ENCODE results near the gene FHL2. TPM values are rescaled to one million over a fixed set of nuclear protein-coding genes. Genes with fewer than 3 reads are reported as not detected.

Gene FHL2
- total RNA-seq, 1 donor from 2014 or later, result 751 TPM

DNA sequence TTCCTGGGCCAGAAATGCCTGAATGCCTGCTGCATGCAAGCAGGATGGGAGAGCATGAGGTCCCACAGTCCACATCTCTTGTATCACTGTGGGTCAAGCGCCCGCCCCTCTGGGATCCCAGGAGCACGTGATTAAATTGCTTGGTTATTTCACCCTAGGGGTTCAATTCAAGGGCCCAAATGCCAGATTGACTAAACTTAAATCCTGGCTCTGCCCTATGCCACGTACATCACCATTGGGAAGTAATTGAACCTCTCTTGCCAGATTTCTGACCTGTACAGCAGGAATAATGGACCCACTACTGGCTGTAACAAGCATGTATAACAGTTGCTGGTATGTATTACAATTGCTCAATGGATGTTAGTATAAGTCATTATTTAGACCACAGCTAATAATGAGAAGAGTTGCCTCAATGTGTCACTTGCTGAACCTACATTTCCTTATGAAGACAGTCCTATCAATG lies 19.9 kb downstream of the FHL2 start:
- DNase-seq (ENCODE audit: low read depth), result no peak

DNA sequence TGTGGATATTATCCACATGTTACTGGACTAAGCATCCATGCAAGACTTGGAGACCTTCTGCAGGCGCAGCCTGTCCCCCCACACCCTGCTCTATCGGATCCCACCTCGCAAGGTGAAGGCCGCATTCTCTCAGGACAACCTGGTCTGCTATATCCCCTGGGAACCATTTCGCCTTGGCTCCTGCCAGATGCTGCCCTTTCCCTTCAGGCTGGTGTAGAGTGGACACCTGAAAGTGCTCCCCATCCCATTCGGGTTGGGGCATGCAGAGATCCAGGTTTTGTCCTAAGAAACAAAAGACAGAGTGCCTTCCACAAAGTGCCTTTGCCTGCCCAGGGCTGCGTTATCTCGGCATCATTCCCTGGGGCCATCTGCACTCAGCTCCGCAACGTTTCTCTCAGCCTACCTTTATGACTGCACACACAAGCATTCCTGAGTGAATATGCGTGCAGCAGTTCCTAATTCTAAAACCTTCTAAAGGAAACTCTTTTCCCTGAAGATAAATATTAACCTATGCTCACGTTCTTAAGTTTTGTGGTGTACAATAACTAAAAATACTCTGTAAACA lies 20.5 kb downstream of the FHL2 start:
- DNase-seq (ENCODE audit: low read depth), result no peak

DNA sequence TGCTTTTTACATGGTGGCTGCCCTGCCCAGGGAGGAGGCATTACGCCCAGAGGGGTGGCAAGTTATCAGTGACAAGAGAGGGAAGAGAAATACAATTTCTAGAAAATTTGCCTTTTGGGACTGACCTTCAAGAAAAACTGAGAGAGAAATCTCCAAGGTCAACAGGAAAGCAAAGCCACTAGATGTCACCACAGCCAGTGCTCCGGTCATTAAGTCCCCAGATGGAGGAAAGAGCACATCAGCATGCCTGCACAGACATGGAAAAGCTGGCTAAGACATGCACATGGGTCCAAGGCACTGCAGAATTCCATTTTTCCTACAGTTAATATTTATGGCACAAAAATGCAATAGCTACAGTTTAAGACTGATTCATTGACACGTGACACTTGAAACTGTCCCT lies 21.0 kb downstream of the FHL2 start:
- no peak for DNase-seq (ENCODE audit: low read depth)

DNA sequence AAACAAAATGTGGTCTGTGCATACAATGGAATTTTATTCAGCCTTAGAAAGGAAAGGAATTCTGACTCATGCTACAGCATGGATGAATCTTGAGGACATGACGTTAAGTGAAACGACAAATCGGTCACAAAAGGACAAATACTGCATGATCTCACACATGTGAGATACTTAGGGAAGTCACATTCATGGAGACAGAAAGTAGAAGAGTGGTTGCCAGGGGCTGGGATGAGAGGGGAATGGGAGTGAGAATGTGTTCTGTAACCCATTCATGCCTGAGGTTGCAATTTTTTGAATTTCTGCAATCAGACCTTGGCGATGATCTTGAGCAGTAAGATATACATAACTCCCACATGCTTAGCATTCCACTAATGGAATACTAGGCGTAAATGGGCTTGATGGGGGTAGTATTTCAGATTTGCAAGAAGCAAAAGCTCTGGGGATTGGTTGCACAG lies 22.0 kb downstream of the FHL2 start:
- no peak for DNase-seq (ENCODE audit: low read depth)

DNA sequence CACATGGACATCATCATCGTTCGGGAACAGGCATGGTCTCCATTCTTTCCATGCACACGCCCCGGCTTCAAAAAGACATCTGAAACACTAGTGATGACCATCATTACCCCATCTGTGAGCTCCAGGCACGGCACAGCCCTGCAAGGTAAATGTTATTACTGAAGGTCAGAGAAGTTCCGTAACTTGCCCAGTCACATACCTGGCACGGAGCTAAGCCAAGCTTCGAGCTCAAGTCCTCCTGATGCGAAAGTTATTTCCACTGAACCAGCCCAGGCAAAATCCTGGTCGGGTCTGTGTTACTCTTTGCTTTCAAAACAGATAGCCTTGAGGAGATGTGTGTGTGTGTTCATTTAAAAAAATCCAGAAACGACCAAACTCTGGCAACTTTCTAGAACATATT lies 22.8 kb downstream of the FHL2 start:
- no peak for DNase-seq (ENCODE audit: low read depth)

DNA sequence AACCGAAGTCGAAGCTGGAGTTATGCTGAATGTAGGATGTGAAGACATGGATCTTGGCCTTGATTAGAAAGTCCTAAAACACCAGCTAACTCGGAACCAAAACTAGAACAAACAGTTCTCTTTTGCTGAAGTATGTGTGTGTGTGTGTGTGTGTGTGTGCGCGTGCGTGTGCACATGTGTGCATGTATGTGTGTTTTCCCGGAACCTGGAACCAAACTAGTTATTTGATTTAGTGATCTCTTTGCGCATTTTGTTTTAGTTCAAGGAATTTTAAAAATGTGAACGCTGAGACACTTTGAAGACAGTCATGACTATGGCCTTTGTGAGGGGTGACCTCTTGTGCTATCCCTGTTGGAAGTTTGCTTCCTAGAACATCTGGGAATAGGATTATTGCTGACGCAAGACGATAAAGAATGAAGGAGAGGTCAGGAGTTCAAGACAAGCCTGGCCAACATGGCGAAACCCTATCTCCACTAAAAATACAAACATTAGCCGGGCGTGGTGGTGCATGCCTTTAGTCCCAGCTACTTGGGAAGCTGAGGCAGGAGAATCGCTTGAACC lies 23.8 kb downstream of the FHL2 start:
- DNase-seq (ENCODE audit: low read depth), result no peak

DNA sequence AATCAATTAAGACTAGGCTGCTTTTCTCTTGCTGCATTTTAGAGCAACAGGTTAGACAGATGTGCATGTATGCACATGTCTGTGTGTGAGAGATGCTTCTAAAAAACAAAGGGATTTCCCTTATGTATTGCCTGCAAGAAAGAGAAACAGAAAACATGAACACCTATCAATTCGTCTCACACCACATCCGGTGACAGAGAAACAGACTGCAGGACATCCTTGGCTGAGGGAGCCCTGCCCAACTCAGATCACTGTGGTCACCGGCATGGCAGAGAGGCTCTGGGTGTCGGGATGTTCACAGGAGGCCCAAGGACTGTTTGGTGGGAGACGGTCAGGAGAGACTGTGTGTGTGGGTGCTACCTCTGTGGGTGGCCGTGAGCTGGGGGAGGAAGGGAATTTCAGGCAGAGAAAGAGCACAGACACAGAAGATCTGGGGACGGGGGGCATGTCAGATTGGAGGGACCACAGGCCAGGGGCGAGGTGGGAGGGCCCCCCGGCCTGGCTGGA lies 24.9 kb downstream of the FHL2 start:
- no peak for DNase-seq (ENCODE audit: low read depth)

DNA sequence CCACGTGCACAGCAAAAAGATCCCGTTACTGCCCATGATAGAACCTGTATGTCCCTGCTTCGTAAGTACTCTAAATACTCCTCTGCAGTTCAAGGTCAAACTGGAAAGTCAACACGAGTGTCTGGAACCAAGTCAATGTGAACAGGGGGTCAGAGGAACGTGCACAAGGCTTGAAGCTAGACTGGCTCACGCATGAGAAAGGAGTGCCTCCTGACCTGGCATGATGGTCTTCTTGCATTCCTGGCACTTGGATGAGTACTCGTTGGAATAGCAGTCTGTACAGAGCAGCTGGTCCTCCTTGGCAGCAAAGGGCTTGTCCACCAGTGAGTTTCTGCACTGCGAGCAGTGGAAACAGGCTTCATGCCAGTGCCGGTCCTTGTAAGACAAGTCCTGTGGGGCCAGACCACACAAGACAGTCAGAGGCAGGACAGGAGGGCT lies 25.5 kb downstream of the FHL2 start:
- no peak for DNase-seq (ENCODE audit: low read depth)

DNA sequence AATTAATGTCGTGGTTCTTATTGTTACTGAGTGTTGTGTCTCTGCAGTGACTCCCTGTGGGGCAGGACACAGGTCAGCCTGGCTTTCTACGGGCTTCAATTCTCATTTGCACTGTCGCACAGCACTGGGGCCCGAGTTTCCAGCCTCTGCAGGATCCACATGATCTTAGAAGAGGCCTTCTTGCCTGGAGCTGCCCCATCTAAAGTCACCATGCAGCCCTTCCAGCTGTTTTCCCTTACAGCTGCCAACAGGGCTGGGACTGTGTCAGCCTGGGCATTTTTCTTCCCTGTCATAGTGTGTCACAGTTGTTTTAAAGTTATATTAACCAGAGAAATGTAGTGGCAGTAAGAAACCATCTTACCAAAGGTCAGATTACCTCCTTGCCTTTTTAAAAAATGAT lies 27.0 kb downstream of the FHL2 start:
- DNase-seq (ENCODE audit: low read depth), result no peak

DNA sequence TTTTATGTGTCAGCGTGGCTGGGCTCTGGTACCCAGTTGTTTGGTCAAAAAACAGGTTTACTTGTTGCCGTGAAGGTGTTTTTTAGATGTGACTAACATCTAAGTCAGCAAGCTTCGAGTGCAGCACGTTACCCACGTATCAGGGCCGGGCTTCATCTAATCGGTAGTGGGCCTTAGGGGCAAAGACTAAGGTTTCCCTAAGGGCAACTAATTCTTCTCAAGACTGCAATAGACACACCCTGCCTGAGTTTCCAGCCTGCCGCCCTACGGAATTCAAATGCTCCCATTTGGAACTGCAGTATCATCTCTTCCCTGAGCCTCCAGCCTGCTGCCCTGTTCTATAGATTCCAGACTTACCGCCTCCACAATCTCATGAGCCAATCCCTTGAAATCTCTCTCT lies 27.7 kb downstream of the FHL2 start:
- no peak for DNase-seq (ENCODE audit: low read depth)

DNA sequence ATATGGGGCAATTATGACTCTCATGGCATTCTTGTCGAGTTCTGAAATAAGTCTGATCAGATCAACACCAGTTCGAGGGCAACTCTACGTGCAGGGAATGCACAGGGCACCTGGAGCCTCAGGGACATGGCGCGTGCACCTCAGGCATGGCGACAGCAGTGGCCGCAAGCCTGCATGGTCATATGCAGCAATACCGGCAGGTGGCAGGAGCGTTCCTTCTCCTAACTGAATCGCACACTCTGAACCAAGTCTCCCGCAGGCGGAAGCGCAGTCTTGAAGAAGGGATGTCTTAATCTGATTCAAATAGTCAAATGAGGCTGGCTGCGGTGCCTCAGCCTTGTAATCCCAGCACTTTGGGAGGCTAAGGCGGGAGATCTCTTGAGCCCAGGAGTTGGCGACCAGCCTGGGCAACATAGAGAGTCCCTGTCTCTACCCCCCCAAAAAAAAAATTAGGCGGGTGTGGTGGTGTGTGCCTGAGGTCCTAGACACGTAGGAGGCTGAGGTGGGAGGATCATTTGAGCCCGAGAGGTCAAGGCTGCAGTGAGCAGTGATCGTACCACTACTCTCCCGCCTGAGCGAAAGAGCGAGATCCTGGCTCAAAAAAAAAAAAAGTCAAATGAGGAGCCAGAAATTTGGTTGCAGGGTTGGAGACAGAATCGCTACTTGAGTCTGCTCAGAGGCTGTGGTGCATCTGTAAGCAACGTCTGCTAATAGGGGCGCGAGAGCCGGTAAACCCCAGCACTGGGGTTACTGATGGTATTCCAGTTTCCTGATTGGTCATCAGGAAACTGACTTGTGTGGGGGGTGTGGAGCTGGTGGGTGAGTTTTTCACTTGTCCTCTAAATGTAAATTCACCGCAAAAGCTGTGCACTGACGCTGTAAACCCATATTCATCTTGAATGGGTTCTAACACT lies 28.8 kb downstream of the FHL2 start:
- peak; percentile 80 for DNase-seq (ENCODE audit: low read depth)

DNA sequence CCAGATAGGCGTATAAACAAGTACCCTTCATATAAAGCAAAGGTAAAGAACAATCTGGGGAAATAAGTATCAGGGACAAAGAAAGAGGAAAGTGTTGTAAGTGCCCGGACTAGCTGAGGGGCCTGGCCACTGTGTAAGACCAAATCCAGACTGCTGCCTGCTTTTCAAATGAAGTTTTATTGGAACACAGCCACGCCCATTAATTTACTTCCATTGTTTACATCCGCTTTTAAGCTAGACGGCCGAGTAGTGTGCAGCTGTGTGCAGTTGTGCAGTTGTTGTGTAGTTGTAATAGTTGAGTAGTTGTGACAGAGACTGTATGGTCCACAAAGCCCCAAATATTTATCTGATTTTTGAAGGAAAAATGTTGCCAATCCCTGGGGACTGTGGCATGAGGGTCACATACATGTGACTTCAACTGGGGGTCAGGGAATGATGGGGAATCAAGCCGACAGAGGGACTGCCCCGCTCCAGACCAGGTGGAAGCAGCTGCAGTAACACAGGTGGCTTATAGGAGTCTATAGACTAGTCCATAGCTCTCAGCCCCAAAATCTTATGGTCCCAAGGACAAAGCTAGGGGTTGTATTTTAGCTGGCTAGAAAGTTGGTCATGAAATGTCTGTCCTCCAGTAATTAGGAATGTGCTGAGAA lies 30.0 kb downstream of the FHL2 start:
- no peak for DNase-seq (ENCODE audit: low read depth)

DNA sequence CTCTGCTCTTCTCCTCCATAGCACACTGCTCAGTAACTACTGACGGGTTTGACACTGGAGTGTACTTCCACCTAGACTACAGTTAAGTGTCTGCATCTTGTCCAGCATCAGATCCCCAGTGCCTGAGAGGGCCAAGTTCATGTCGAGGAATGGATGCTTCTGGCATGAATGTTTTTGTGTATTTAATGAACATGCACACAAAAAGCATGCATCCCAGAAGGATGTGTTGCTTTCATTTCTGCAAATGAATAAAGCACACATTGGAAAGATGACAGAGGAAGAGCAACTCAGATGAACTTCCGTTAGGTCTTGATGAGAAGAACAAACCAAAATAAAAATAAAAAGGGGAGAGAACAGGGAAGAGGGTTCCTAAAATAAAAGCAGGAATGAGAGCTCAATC lies 33.6 kb downstream of the FHL2 start:
- no peak for DNase-seq (ENCODE audit: low read depth)

DNA sequence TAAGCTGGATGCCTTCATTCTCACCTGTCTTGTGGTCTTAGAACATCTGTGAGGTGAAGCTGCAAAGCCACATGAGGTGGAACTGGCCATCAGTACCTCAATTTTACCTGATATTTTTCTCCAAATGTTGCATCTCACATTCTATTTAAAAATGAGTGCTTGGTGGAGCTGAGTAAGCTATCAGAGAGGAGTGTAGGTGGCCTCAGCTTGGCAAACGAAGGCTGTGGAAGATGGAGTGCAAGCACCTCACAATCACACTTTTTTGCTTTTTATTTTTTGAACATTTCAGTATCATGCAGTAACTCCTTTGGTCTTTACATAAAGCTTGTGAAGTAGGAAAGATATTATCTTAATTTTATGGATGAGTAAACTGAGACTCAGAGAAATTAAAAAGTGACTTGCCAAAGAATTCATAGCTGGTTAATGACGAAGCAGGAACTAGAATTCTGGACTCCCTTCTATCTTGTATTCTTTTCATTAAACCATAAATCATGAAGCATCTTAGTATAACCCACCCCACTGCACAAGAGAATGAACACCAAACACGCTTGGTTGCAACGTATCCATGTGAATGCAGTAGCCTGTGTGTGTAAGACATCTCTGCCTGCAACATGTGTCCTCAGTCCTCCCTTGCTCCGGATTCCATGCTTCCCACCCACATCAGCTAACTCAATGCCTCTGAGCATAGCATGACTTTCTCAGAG lies 34.3 kb downstream of the FHL2 start:
- DNase-seq (ENCODE audit: low read depth), result no peak

DNA sequence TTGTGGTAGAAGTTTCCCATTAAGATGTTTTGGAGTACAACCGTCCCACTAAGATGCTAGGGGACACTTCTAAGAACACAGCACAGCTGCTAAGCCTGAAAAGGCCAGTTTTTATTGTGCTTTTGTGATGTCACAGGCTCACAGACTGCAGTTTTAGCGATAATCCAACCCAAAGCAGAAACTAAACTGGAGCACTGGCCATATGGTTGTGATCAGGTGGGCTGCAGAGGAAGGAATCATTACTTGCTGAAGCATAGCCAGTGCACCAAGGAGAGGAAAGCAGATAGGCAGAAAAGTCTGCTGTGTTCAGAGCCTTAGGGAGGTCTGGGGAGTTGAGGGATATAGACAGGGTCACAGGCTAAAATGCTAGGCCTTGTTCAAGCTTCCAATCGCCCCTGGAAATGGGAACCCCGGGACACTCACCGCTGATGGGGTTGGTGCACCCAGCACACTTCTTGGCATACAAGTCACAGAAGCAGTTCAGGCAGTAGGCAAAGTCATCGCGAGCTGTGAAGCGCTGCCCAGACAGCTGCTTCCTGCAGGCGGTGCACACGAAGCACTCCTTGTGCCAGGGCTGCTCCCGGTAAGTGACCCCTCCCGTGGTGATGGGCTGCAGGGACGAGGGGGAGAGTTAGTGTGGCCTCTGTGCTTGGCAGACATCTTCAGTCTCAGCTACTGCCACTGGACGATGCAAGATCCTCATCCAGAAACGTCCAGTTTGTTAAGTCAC lies 35.8 kb downstream of the FHL2 start:
- no peak for DNase-seq (ENCODE audit: low read depth)

DNA sequence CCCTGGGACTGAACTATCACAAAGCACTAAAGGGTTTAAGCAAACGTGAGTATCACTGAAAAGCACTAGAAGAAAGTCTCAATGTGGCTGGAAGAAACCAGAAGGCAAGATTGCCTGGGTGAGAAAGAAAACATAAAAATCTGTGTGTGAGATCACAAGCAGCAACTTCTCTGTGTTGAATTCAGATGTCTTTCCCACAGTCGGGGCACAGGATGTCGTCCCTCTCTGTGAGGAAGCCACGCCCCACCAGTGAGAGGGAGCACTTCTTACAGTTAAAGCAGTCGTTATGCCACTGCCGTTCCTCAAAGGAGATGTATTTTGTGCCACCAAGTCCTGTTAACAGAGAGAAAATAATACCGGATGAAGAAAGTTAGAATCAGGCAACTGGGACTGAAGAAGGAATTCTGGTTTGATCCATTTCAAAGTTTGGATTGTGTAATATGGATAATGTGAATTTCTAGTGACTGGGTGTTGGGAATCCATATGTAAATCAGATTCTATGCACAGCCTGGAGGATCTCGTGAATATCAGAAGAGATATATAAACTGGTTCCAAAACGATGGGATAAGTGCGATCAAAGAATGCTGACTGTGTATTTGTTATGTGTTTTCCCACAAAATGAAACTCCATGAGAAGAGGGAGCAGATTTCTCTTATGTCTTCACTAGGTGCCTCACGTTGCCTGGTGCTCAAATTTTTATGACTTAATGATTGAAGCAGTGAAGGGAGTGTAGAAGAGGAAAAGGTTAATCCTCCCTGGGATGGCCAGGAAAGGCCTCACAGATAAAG lies 37.6 kb downstream of the FHL2 start:
- DNase-seq (ENCODE audit: low read depth), result no peak

DNA sequence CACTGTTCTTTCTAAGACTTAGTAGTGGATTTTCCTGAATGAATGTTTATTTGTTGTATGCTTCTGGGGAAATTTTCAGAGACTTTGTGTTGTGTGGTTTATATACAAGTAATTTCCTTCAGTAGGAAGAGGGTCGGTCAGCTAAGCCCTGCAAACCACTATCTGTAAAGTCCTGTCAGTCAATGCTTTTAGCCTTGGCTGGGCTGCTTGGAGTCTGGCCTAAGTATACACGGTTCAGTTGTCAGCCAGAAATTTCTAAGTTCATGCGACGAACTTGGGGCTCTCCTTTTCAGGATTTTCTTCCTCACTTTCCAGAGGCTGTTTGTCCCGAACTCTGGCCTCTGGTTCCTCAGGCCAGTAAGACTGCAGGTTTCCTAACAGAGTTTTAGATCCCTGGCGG lies 40.3 kb downstream of the FHL2 start:
- no peak for DNase-seq (ENCODE audit: low read depth)

DNA sequence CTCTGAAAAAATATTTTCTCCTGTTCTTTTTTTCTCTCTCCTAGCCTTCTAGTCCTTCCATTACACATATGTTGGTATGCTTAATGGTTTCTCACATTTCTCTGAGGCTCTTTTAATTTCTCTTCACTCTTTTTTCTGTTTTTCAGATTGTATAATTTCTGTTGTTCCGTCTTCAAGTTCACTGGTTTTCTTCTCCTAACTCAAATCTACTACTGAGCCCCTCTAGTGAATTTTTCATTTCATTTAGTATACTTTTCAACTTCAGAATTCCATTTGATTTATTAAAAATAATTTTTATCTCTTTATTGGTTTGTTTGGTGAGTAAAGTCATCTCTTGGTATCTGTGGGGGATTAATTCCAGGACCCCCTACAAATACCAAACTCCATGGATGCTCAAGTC lies 41.7 kb downstream of the FHL2 start:
- DNase-seq (ENCODE audit: low read depth), result no peak

DNA sequence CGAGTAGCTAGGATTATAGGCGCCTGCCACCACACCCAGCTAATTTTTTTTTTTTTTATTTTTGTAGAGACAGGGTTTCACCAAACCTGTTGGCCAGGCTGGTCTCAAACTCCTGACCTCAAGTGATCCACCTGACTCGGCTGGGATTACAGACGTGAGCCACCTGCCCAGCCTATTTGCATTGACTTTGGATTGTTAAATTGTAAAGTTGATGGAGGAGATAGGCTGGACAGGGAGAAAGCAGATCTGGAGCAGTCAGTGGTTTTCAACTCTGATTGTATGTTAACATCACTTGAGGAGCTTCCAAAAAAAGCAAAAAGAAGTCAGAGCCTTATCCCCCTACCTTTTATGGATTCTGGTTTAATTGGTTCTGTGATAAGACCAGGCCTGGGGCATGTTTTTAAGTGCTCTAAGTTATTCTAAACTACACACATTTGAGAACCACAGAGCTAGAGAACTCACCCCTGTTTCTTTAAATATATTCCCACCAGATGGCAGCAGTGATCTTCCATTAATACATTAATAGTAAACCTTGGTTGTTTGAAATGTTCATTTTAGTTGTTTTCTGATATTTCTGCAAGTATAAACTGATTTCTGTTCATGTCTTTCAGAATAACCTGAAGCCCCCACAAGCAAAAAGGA lies 54.0 kb downstream of the FHL2 start:
- peak; percentile 63 for DNase-seq (ENCODE audit: low read depth)

DNA sequence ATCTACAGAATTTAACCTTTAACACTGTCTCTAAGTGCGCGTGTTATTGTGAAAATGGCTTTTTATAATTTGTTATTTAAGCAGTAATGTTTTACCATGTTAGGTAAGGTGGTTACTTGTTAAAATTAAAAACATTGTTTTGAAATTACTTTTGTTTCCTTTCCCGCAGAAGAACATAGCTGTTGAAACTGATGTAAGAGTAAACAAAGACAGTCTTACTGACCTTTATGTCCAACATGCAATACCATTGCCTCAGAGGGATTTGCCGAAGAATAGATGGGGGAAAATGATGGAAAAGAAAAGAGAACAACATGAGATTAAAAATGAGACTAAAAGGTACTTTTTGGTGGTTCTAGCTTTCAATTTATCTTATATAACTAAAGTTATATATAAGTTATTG lies 59.4 kb downstream of the FHL2 start:
- DNase-seq (ENCODE audit: low read depth), result no peak

Data from renal cortical epithelial cell (primary cell).